Astrocyte of the cerebellum (primary cell): ENCODE data around the gene ADAMTSL3.
A peak's percentile ranks its signal among the peaks of the same experiment; 100 is the strongest.

Source experiments
- DNase-seq: peaks from one replicate; pipeline ENCODE4 v3.0.0-alpha.2; 2011; ENCODE audit warnings: low read depth
- H3K4me3 ChIP-seq: 2 replicates; pipeline ENCODE4 v1.5.1; 2011; ENCODE audit warnings: mild to moderate bottlenecking, low read depth, low read length, moderate library complexity
- CTCF ChIP-seq: IDR thresholded peaks from 2 replicates; pipeline ENCODE4 v1.5.1; 2012; ENCODE audit warnings: low read length, low read depth, moderate library complexity, mild to moderate bottlenecking; ENCODE audit errors: missing control alignments
- in situ Hi-C: cut with HindIII; loops from 2 replicates; pipeline ENCODE4 v1.10.0; 2017; ENCODE audit warnings: low sequenced_read_pairs

Gene ADAMTSL3

GRCh38 chr15:83653639-83654378 is at the start of gene ADAMTSL3:
TSS of gene ADAMTSL3 (plus strand) at chr15:83654123. CDS start at chr15:83655762, 1,639 bp downstream.
- in situ Hi-C loops = no loop called here
- peak; percentile 9 for DNase-seq
- no peak for TF ChIP-seq CTCF
- H3K4me3 ChIP-seq = peak within 1 kb of the TSS; percentile 9

- no peak overlapping the region for H3K4me3 ChIP-seq
- no peak for DNase-seq
- TF ChIP-seq CTCF = no peak
- in situ Hi-C loops = no loop called here
Measured at GRCh38 chr15:83604549-83604948, 49.4 kb upstream of the ADAMTSL3 start.

- no peak for TF ChIP-seq CTCF
- no peak for DNase-seq
- no peak overlapping the region for H3K4me3 ChIP-seq
- in situ Hi-C loops = no loop called here
Measured at GRCh38 chr15:83605111-83605945, 48.6 kb upstream of the ADAMTSL3 start.

- in situ Hi-C loops = no loop called here
- TF ChIP-seq CTCF = no peak
- H3K4me3 ChIP-seq = no peak overlapping the region
- no peak for DNase-seq
Measured at GRCh38 chr15:83610132-83610531, 43.8 kb upstream of the ADAMTSL3 start.

GRCh38 chr15:83610901-83611685 is 42.8 kb upstream of the ADAMTSL3 start:
- no peak for DNase-seq
- no peak for TF ChIP-seq CTCF
- in situ Hi-C loops = no loop called here
- no peak overlapping the region for H3K4me3 ChIP-seq

GRCh38 chr15:83612226-83612625 is 41.7 kb upstream of the ADAMTSL3 start:
- H3K4me3 ChIP-seq = no peak overlapping the region
- DNase-seq = no peak
- in situ Hi-C loops = no loop called here
- TF ChIP-seq CTCF = no peak
